Testis (tissue), 2 donors: ENCODE measurements around the gene KCNA5.

Source experiments
- CTCF ChIP-seq, 3 experiments: fragments of 450-650 bp in 2 of 3; fragments of 200-600 bp in 1 of 3; sonication (generic) in 1 of 3; IDR thresholded peaks; one replicate each; pipeline ENCODE4 v1.5.1; 2016 to 2019; ENCODE audit warnings: antibody characterized with exemption in 3 of 3, mild to moderate bottlenecking in 2 of 3, moderate library complexity in 1 of 3
- POLR2A ChIP-seq: fragments of 450-650 bp; IDR thresholded peaks from one replicate; pipeline ENCODE4 v1.6.1; 2017; ENCODE audit warnings: antibody characterized with exemption, mild to moderate bottlenecking, moderate library complexity

GRCh38 chr12:5051913-5052312, 8.2 kb downstream of the KCNA5 start:
- no peak for TF ChIP-seq CTCF (IDR thresholded peaks at IDR 0.05)
- TF ChIP-seq POLR2A, result no peak
